Fibroblast of lung (primary cell): ENCODE measurements around the gene ARHGAP1. TPM values are rescaled to one million over a fixed set of nuclear protein-coding genes. Genes with fewer than 3 reads are reported as not detected.
A peak's percentile ranks its signal among the peaks of the same experiment; 100 is the strongest.

Source experiments
- DNase-seq, 2 donors: peaks; one replicate each; pipeline versions ENCODE4 v3.0.0 to v3.0.0-alpha.2; 2010; ENCODE audit warnings: low read depth in 2 of 2
- H2AFZ ChIP-seq: 2 replicates; pipeline ENCODE4 v1.5.1; 2012; ENCODE audit warnings: low read length, control low read depth, inconsistent platforms
- H3K27ac ChIP-seq: 2 replicates; pipeline ENCODE4 v1.5.1; 2011; ENCODE audit warnings: low read length, control low read depth; ENCODE audit not compliant: insufficient read depth
- H3K27me3 ChIP-seq: 2 replicates; pipeline ENCODE4 v1.5.1; 2011; ENCODE audit warnings: mild to moderate bottlenecking, low read length; ENCODE audit not compliant: control insufficient read depth, insufficient read depth
- H3K36me3 ChIP-seq: 2 replicates; pipeline ENCODE4 v1.5.1; 2011; ENCODE audit warnings: low read length; ENCODE audit not compliant: control insufficient read depth, insufficient read depth
- H3K4me1 ChIP-seq: 2 replicates; pipeline ENCODE4 v1.5.1; 2011; ENCODE audit warnings: low read length; ENCODE audit not compliant: control insufficient read depth, insufficient read depth; ENCODE audit errors: extremely low read depth
- H3K4me2 ChIP-seq: 2 replicates; pipeline ENCODE4 v1.5.1; 2011; ENCODE audit warnings: low read length, control low read depth; ENCODE audit not compliant: insufficient read depth; ENCODE audit errors: extremely low read depth
- H3K4me3 ChIP-seq, 4 experiments: fragments of 200-600 bp in 1 of 4; sonication (generic) in 1 of 4; replicated peaks in 1 of 4; 2 replicates each; pipeline ENCODE4 v1.5.1; 2011 to 2016; ENCODE audit warnings: low read length in 4 of 4, low read depth in 3 of 4, mild to moderate bottlenecking in 3 of 4, control low read depth in 2 of 4, inconsistent platforms in 1 of 4, mixed read lengths in 1 of 4; ENCODE audit not compliant: insufficient read depth in 1 of 4; ENCODE audit errors: control extremely low read depth in 1 of 4
- H3K79me2 ChIP-seq: 2 replicates; pipeline ENCODE4 v1.5.1; 2012; ENCODE audit warnings: mild to moderate bottlenecking, low read length, inconsistent platforms; ENCODE audit not compliant: control insufficient read depth, insufficient read depth
- H3K9ac ChIP-seq: 2 replicates; pipeline ENCODE4 v1.5.1; 2011; ENCODE audit warnings: mild to moderate bottlenecking, low read length, control low read depth; ENCODE audit not compliant: insufficient read depth
- H3K9me3 ChIP-seq: 2 replicates; pipeline ENCODE4 v1.5.1; 2012; ENCODE audit warnings: low read depth, low read length; ENCODE audit not compliant: control insufficient read depth, insufficient read depth
- H4K20me1 ChIP-seq: 2 replicates; pipeline ENCODE4 v1.5.1; 2011; ENCODE audit warnings: low read length; ENCODE audit not compliant: control insufficient read depth, insufficient read depth; ENCODE audit errors: extremely low read depth
- EZH2 ChIP-seq: IDR thresholded peaks from 2 replicates; pipeline ENCODE4 v1.5.1; 2012; ENCODE audit warnings: low read length, control low read depth, mild to moderate bottlenecking; ENCODE audit errors: missing control alignments
- polyA plus RNA-seq, 2 donors: library from polyadenylated mRNA; depleted of rRNA in 1 of 2; stranded (reverse) in 1 of 2; unstranded in 1 of 2; fragments of >200 nt; gene quantifications; 2 replicates each; pipeline ENCODE4 v1.2.1, GENCODE V29; 2011 to 2012; ENCODE audit warnings: missing spikeins in 1 of 2
- total RNA-seq: library from RNA; depleted of rRNA; stranded (reverse); fragments of >200 nt; gene quantifications from 2 replicates; pipeline ENCODE4 v1.2.1, GENCODE V29; 2014
- TF ChIP-seq, protein P1 (sequence below), 2 donors: IDR thresholded peaks in 1 of 2; conservative IDR thresholded peaks in 1 of 2; 1 replicate in 1 of 2; 2 replicates in 1 of 2; pipeline ENCODE4 v1.5.1; 2011 to 2012; ENCODE audit warnings: low read length in 2 of 2, control low read depth in 1 of 2, inconsistent platforms in 1 of 2, low read depth in 1 of 2, mild to moderate bottlenecking in 1 of 2

Gene ARHGAP1
- total and polyA plus RNA-seq, 2 donors (not counting 1 experiment from before 2014, with no cell fraction given), result 34.4 to 38.0 TPM

DNA sequence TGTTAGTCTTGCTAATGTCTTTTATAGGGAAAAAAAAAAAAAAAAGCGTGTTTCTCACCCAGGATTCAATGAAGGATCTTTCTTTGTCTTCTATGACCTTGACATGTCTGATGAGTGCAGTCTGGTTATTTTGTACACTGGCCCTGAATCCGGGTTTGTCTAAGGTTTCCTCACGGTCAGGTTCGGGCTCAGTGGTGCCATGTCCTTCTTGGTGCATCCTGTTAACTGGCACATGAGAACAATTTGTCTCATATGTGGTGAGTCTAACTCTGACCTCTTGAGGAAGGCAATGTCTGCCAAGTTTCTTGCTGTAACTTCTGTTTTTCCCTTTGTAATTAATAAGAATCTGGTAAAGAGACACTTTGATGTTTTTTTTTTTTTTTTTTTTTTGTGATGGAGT lies 31.1 kb upstream of the ARHGAP1 start:
- Histone ChIP-seq H3K79me2 (no peaks in the 10 kb centered on the region), H4K20me1 (no peaks in the 10 kb centered on the region), H3K27ac (no peak overlapping the region), H3K4me3 (no peak overlapping the region), H3K4me1 (no peaks in the 10 kb centered on the region), H3K36me3 (no peaks in the 10 kb centered on the region), H2AFZ (no peak overlapping the region), H3K9ac (no peak overlapping the region), H3K9me3 (no peaks in the 10 kb centered on the region), H3K27me3 (no peaks in the 10 kb centered on the region), H3K4me2 (no peak overlapping the region)
- no peak for DNase-seq
- TF ChIP-seq, protein P1, sequence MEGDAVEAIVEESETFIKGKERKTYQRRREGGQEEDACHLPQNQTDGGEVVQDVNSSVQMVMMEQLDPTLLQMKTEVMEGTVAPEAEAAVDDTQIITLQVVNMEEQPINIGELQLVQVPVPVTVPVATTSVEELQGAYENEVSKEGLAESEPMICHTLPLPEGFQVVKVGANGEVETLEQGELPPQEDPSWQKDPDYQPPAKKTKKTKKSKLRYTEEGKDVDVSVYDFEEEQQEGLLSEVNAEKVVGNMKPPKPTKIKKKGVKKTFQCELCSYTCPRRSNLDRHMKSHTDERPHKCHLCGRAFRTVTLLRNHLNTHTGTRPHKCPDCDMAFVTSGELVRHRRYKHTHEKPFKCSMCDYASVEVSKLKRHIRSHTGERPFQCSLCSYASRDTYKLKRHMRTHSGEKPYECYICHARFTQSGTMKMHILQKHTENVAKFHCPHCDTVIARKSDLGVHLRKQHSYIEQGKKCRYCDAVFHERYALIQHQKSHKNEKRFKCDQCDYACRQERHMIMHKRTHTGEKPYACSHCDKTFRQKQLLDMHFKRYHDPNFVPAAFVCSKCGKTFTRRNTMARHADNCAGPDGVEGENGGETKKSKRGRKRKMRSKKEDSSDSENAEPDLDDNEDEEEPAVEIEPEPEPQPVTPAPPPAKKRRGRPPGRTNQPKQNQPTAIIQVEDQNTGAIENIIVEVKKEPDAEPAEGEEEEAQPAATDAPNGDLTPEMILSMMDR (conservative IDR thresholded peaks at IDR 0.05 in 1 of 2, IDR thresholded peaks at IDR 0.05 in 1 of 2; ENCODE audit: low read depth in 1 of 2, low read length in 2 of 2), result no peak
- TF ChIP-seq EZH2, result no peak

DNA sequence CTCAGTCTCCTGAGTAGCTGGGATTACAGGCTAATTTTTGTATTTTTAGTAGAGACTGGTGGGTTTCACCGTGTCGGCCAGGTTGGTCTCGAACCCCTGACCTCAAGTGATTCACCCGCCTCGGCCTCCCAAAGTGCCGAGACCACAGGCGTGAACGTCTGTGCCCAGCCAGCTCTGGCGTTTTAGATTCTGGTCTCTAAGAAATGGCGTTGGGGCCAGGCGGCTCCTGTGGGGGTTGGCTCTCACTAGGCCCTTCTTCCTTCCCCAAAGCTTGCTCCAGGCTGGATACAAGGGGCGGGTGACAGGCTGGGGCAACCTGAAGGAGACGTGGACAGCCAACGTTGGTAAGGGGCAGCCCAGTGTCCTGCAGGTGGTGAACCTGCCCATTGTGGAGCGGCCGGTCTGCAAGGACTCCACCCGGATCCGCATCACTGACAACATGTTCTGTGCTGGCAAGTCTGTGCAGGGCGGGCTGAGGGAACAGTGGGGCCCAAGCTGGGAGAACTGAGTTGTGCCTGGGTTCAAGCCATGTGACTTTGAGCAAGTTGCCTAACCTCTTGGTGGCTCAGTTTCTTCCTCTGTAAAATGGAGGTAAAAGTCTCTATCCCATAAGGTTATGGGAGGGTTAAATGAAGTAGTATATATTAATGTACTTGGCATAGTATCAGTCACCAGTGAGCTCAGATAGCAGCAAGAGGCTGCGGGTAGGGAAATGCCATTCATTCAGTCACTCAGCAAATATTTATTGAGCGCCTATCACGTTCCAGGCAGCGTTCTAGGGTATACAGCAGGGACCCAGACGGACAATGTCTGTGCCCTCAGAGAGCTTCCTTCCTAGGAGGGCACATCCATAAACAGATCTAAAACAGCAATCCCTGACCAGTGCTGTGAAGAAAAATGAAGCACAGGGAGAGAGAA lies 28.9 kb upstream of the ARHGAP1 start:
- TF ChIP-seq, protein P1 (conservative IDR thresholded peaks at IDR 0.05 in 1 of 2, IDR thresholded peaks at IDR 0.05 in 1 of 2; ENCODE audit: low read depth in 1 of 2, low read length in 2 of 2), result no peak
- TF ChIP-seq EZH2, result no peak
- Histone ChIP-seq H3K4me3 (no peak overlapping the region), H3K4me2 (no peak overlapping the region), H4K20me1 (no peaks in the 10 kb centered on the region), H3K36me3 (no peaks in the 10 kb centered on the region), H3K4me1 (no peaks in the 10 kb centered on the region), H3K9me3 (no peaks in the 10 kb centered on the region), H3K27me3 (no peaks in the 10 kb centered on the region), H3K9ac (no peak overlapping the region), H3K79me2 (no peaks in the 10 kb centered on the region), H2AFZ (no peak overlapping the region), H3K27ac (no peak overlapping the region)
- DNase-seq, result peak in 1 of 2 donors; percentile 18

DNA sequence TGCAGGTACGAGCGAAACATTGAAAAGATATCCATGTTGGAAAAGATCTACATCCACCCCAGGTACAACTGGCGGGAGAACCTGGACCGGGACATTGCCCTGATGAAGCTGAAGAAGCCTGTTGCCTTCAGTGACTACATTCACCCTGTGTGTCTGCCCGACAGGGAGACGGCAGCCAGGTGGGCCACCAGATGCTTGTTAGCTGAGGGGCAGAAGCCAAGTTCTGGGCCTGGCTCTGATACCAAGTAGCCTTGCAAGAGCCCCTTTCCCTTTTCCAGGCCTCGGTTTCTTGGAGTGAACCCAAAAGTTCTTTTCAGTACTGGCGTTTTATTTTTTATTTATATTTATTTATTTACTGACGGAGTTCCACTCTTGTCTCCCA lies 28.2 kb upstream of the ARHGAP1 start:
- Histone ChIP-seq H3K79me2 (no peaks in the 10 kb centered on the region), H3K27me3 (no peaks in the 10 kb centered on the region), H3K36me3 (no peaks in the 10 kb centered on the region), H3K4me3 (no peak overlapping the region), H3K9me3 (no peaks in the 10 kb centered on the region), H3K9ac (no peak overlapping the region), H2AFZ (no peak overlapping the region), H4K20me1 (no peaks in the 10 kb centered on the region), H3K27ac (no peak overlapping the region), H3K4me1 (no peaks in the 10 kb centered on the region), H3K4me2 (no peak overlapping the region)
- TF ChIP-seq, protein P1 (conservative IDR thresholded peaks at IDR 0.05 in 1 of 2, IDR thresholded peaks at IDR 0.05 in 1 of 2; ENCODE audit: low read depth in 1 of 2, low read length in 2 of 2), result no peak
- TF ChIP-seq EZH2, result no peak
- no peak for DNase-seq
